GM21619 (cell line): ENCODE measurements around the gene GNB1L.

Experiments
- ATAC-seq: cut with Tn5 transposase; IDR thresholded peaks from one replicate; pipeline ENCODE4 v1.9.1; 2021; ENCODE audit not compliant: unreplicated experiment

Gene GNB1L

DNA sequence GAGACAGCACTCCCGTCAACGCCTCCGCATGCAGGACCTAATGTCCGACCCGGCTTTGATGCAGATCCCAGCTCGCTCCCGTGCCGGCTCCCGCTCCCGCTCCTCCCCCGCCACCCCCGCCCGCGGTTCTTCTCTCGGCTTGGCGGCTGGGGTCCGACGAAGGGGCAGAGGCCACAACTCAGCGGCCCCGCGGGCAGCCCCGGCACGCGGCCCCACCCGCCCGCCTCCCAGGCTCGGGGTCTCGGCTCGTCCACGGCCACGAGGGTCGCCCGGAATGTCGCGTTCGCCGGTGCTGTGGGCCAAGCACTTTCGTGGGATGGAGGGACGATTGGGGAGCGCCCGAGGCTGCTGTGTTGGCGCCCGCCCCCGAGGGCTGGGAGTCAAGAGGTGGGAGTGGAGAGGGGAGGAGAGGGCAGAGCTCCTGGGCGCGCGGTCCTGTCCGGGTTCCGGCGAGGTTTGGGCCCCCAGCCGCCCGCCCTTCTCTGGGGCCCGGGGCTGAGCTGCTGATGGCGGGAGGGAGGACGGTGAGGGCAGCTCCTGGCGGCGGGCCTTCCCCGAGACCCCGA, 99.4 kb downstream of the GNB1L start:
- ATAC-seq: no peak

DNA sequence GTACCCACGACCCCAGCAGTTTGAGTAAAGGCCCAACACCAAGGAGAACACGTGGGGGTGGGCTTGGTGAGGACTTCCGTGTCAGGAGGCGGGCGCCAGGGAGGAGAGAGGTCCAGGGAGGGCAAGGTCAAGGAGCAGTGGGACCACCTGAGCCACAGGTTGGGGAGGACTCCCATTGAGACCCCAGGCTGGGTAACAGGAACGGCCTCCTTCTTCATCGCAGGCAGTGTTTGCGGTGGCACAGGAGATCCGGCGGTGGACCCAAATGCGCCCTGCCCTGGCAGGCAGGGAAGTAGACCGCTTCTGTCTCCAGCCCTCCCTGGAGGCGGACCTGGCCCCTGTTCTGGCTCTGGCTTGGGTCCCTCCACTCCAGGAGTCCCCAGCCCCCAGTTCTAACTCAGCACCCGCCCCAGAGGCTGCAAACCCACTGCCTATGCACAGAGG, 100.0 kb downstream of the GNB1L start:
- ATAC-seq: no peak

DNA sequence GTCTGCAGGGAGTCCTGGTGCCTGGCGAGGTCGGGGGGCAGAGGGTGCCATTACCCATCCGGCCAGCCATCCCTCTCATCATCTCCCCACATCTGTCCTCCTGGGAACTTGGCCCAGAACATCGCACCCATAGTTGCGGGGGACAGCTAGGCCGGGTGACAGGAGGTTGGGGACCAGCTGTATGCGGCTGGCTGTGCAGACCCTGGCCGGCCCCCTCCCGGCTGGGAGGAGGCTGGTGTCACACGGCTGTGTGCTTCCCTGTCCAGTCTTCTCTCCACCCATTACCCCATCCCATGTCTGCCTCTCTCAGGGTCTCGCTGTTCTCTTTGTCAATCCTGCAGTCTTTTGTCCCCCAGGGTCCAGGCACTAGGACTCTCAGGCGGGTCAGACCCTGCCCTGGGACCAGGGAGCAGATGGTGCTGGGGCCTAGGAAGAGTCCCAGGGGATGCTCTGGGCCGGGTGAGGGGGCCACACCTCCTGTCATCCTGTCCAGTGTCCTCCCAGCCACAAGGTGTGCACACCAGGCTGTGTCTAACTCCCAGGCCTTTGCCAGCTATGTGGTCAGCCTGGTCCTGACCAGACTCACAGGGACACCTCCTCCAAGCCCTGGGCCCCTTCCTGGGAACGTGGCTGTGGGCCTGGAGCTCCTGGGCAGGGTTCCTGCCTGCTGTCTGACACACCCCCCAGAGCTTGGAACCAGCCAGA, 100.5 kb downstream of the GNB1L start:
- no peak for ATAC-seq

DNA sequence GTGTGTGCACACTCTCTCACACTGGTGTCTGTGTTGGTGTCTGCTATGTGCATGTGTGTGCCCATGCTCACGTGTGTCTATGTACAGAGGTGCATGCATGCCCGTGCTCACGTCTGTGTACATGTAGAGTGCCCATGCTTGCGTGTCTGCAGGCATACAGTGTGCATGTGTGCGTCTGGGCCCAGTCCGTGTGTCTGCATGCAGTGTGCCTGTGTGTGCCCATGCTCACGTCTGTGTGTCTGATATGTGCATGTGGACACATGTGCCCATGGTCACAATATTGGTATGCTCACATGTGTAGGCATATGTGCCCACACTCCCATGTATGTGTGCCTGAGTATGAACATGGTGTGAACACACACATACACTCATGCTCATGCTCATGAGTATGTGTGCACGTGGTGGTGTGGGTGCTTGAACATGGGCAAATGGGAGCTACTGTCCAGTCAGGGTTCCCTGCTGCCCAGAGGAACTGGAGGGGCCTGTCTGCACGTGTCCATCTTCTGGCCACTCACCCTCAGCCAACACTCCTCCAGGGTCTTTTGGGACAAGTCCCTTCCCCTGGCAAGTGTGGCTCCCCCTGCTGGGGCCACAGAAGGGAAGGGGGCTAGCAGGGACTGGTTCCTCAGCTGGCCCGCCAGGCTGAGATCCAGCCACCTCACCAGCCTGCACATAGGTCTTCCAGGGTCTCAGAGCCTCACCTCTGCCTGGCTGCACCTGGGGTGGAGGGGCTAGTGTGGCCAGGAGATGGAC, 101.4 kb downstream of the GNB1L start:
- ATAC-seq: no peak

DNA sequence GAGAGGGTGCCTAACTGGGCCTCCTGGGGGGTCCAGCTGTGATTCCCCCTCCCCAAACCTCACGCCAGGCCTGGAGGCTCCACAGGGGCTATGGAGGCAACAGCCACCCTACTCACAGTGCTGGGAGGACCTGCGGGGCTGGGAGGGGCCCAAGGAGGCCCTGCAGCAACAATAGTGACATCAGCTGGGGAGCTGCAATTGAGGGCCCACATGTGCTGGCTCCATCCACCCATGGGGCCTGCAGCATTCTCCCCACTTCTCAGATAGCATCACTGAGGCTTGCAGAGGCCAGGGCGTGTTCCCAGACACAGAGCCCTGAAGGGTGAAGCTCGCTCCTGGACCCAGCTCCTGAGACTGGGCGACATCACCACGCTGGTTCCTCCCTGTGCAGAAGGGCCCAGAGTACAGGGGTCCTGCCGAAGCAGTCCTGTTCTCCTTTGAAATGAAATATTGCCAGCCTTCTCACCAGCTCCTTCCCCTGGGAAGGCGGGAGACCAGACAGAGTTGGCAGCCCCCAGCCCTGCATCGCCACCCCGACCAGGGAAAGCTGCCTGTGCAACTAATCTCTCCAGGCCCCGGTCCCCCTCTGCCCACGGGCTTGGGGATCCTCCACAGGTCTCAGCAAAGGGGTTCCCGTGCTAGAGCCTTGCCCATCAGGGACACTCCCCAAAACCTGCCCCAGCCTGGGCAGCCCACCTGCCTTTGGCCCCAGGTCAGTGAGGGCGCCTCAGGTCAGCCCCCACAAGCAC, 103.0 kb downstream of the GNB1L start:
- no peak for ATAC-seq

DNA sequence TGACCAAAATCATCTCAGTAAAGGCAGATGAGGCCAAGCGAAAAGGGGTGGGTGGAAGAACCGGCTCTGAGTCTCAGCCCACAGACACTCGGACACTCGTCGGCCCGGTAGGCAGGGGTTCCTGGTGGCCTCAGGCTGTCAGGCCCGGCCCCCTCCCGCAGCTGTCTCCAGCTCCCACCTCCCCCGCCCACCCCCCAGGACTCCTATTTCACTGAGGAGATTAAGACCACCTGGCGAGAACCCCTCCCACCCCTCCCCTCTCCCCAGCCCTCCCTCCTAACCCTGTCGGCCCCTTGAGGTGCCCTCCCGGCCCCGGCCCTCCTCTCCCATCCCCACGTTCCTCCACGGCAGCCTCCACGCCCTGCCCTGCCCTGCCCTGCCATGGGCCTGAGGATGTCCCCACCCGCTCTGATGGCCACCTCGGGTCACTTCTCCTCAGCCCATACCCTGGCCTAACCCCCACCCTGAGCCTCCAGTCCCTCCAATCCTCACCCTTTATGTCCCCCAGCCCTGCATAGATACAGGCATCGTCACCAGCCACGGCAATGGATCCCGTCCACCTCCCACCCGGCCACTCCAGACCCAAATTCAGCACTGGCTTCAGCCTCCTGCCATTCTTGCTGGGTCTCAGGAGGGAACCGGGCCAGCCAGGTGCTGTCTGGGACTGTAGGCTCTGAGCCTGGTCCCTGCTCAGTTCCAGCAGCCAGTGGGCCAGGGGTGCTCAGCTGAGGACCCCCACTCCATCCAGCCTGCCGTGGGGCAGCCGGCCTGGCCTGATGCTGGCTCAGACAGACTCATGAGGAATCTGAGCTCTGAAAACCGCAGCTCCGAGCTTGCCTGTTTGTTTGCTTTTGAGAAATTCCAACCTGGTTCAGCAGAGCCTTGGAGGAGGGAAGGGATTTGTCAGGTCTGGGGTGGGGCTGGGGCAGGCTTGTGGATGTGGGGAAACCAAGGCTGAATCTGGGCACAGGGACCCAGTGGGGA, 103.9 kb downstream of the GNB1L start:
- no peak for ATAC-seq

DNA sequence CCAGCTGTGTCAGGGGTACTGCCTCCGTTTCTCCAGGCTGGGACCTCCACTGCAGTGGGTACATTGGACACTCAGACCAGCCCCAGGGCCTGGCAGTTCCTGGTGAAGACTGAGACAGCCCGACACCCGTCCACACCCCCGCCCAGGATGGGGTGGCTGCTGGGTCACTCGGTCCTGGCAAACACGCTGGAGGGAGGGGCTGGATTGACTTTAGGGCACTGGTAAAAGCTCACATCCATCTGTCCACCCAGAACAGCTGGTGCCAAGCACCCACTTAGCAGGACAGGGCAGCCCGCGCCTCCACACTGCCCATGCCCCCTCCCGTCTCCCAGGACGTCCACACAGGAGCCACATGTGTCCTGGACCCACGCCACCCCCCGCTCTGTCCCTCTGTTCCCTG, 104.8 kb downstream of the GNB1L start:
- no peak for ATAC-seq

DNA sequence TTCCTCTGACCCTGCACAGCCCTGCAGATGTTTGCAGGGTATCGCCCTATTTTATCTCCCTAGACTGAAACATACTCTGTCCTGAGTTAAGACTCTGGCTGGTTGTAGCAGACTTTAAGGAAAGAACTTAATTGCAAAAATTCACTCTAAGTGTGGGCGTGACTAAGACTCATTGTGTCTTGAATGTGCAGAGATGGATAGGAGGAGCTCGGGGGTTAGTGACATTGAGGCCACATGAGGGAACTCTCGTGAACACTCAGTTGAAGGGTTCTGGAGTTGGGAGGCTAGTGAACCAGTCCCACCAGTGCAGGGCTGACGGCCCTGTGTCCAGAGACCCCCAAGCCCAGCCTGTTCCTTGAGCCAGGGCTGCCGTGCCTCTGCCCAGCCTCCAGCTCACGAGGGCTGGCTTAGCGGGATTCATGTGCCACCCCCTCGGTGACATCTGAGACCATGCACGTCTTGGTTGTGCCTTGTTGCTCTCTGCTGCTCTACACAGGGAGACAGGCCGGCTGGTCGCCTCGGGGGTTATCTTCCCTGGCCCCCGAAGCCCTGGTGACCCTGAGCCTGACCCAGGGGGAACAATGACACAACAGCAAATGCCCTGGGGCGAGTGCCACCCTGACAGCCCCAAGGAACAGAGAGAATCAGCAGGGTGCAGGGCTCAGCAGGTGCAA, 105.5 kb downstream of the GNB1L start:
- no peak for ATAC-seq

DNA sequence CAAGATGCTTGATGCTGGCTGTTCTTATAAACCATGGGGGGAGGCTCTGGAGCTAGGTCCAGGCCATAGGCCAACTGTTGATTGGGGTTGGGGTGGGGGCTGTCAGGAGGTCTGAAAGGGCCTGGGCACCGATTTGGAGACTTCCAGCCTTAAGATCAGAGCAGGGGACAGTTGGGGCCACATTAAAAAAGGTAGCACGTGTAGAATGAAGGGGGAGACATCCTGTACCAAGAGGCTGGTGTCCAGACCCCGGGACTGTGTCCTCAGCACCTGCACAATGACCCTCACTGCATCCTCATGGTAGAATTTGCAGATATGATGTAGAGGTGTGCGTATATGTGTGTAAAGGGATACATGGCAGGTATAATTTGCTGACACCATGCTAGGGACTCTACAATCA, 106.5 kb downstream of the GNB1L start:
- no peak for ATAC-seq

DNA sequence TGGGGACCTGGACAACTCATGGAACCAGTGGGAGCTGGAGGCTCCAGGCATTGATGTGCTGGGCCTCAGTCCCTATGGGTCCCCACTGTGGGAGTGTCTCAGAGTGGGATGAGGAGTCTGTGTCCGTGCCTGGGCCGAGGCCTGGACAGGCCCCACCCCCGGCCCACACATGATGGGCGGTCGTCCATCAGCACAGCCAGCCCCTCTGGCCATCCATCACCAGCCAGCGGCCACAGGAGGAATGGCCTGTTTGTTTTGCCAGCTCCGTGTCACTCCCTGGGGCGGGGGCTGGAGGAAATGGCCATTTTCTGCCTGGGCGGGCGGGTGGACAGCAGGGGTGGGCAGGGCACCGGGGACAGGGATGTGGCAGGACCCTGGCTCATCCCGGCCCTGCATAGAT, 107.1 kb downstream of the GNB1L start:
- ATAC-seq: no peak

DNA sequence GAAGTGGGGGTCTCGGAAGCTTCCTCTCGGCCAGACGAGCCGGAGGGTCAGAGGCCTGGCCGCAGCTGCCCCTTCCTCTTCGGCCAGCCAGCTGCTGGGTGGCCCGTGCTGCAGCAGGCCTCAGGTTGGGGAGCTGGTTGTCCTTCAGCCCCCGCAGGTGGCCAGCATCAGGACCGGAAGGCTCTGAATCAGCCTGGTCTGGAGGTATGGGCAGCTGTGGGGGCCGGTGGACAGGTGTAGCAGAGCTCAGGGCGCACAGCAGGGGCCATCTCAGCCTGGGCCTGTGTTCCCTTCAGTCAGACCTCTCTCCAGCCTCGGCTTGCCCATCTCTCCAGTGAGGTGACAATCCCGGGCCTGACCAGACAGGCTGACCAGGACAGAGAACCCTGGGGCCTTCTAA, 107.9 kb downstream of the GNB1L start:
- ATAC-seq: no peak

DNA sequence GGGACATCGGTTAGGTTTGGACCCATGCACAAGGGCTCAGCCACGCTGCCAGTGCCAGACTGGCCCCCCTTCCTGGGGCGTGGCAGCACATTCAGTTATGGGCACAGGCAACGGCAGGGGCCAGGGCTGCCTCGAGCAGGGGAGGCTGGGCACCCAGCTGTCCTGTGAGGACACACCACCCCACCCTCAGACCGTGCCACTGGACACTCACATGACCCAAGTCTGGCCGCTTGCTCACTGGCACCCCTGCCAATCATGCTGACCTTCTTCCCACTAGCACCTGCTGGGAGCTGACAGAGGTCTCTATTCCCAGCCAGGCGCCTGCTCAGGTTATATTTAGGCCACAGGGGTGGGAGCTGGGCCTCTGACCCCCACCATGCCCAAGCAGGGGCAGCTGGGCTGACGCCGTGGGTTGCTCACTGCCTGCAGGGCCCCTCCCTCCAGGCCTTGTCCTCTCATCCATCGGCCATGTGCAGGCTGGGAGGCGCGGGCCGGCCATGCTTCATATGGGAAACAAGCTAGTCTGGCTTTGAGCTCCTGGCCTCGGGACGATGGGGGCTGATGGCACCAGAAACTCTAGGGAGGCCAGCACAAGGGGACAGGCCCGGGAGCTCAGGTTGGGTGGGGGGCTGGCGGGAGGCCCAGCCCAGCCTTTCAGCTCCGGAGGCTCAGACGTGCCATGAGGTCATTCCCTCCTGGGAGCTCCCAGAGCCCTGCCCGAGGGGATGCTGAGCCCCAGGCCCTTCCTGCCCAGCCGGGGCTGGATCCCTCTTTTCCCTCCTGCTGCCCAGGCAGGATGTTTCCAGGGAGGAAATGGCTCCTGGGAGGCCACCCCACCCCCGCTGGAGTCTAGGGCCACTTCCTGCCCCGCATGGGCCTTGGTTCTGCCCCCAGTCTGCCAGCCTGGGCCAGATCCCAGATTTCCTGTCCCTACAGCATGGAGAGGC, 109.2 kb downstream of the GNB1L start:
- ATAC-seq: no peak

DNA sequence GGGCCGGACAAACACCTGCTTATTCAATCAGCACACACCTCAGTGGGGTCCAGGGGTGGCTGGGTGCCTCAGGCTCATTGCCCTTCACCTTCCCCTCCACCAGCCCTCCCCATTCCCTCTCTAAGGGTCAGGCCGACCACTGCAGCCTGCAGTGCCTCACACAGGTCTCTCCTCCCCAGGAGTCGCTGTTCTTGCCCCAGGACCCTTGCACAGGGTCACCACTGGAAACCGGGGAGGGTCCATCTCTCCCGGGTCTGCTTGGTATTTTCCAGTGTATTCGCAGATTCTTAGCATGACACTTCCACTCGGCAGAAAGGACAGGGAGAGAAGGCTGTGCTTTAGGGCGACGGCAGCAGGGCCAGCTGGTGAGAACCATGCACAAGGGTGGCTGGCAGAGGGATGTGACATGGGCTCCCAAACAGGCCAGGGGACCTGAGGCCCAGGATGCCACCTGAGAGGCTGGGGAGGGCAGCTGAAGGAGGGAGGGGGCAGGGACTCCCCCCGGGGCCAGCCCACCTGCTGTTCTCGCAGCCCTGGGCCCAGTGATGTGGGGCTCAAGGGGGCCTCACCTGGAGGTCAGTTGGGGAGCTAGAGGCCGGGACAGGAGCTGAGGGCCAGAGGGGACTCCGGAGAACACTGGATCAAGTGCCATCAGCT, 110.2 kb downstream of the GNB1L start:
- no peak for ATAC-seq

DNA sequence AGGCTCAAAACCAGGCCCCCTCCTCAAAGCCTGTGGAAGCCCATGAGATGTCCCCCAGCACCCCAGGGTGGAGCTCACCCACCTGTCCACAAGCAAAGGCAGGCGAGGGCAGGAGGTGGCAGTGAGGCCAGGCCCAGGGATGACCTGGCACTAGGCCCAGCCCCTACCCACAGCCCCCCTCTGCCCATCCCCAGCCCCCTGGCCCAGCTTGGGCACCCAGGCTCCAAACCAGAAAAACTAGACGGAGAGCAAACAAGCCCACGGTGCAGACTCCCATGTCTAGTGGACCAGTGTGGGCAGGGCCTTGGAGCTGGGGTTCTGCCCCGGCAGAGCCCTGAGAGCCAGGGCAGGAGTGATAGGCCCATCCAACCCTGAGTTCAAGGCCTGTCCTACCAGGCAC, 111.0 kb downstream of the GNB1L start:
- ATAC-seq: no peak

DNA sequence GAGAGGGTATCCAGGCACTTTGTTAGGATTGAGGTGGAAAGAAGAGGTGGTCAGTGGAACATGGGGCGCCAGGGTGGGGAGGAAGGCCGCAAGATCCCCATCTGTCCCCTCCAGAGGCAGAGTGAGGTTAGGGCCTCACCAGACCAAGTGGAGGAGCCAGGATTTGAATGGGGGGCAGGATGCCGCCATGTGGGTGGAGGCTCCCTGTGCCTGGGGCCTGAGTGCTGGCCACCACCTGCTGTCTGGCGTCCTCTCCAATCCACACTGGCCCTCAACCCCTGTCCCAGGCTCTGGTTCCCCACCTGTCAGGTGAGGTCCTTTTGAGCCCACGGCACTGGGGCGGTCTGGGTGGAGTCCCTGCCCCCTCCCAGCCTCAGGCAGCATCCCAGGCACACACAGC, 111.6 kb downstream of the GNB1L start:
- no peak for ATAC-seq

DNA sequence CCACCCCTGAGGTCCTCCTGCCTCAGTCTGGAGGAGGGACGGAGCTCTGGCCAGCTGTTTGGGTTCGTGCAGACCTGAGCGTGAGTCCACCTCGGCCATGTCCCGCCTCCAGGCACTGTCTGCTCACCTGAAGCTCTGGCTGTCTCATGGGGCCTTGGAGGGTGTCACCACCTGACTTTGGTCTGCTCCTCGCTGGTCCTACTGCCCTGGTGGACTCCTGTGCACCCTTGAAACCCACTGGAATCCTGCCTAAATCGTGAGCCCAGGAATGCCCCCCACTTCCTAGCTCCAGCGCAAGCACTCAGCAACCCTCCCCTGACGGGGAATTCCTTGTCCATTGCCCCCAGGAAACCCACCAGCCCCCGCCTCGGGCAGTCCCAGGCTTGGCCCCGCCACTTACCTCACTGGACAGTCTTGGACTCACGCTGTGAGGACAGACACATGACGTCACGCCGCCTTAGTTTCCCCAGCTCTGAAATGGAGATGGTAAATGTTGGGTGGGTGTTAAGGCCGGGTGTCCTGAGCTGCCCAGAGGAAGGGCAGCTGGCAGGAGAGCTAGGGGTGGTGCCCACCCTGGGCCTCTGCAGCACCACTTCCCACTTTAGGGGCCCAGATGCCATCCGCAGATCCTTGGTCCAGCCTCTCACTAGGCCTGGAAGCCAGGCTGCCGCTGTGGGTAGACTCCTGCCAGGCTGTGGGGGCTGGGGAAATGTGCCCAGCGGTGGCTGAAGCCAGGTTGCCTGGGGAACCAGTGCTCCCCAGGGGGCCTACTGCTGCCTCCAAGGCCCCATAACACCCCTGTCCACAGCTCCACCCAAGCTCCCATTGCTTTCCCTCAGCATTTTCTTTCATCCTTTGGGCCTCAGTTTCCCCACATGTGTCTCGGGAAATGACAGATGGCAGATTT, 112.3 kb downstream of the GNB1L start:
- ATAC-seq: no peak

DNA sequence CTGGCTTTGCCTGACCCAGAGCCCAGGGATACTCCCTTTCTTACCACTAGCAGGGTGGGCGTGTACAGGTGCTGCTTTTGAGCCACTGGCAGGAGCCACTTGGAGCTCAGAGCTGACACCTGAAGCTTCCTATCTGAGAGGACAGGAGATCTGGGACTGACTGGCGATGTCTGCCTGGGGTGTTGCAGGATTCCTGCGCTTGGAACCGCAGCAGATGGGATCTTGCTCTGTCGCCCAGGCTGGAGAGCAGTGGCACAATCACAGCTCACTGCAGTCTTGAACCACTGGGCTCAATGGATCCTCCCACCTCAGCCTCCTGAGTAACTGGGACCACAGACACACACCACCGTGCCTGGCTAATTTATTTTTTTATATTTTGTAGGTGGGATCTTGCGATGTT, 113.6 kb downstream of the GNB1L start:
- no peak for ATAC-seq
